GM23338 (cell line): Measurements from ENCODE around the gene SBF1. TPM values are rescaled to one million over a fixed set of nuclear protein-coding genes. Genes with fewer than 3 reads are reported as not detected.
A peak's percentile ranks its signal among the peaks of the same experiment; 100 is the strongest.

Source experiments
- ATAC-seq: fragments of 200-7000 bp; cut with Tn5 transposase; 3 replicates; pipeline ENCODE4 v1.9.1; 2020
- DNase-seq: peaks from one replicate; pipeline ENCODE4 v3.0.0-alpha.2; 2015; ENCODE audit warnings: low spot score
- H2AFZ ChIP-seq: fragments of 200-600 bp; sonication (generic); 2 replicates; pipeline ENCODE4 v1.8.0; 2016; ENCODE audit warnings: antibody characterized with exemption, mild to moderate bottlenecking, moderate library complexity
- H3F3A ChIP-seq: fragments of 200-600 bp; sonication (generic); replicated peaks from 2 replicates; pipeline ENCODE4 v1.8.0; 2017; ENCODE audit warnings: antibody characterized with exemption, mixed run types, low read depth
- H3K27ac ChIP-seq: fragments of 200-600 bp; sonication (generic); 2 replicates; pipeline ENCODE4 v1.6.1; 2016; ENCODE audit warnings: low read depth
- H3K27me3 ChIP-seq: fragments of 200-600 bp; sonication (generic); 2 replicates; pipeline ENCODE4 v1.8.0; 2016; ENCODE audit warnings: mild to moderate bottlenecking, mixed run types, moderate library complexity; ENCODE audit not compliant: insufficient read depth
- H3K36me3 ChIP-seq: fragments of 200-600 bp; sonication (generic); 2 replicates; pipeline ENCODE4 v1.8.0; 2016; ENCODE audit warnings: mild to moderate bottlenecking; ENCODE audit not compliant: insufficient read depth
- H3K4me1 ChIP-seq: fragments of 200-600 bp; sonication (generic); 2 replicates; pipeline ENCODE4 v1.8.0; 2016; ENCODE audit warnings: mild to moderate bottlenecking, moderate library complexity; ENCODE audit not compliant: insufficient read depth
- H3K4me2 ChIP-seq: fragments of 200-600 bp; sonication (generic); 2 replicates; pipeline ENCODE4 v1.7.1; 2017; ENCODE audit warnings: mixed run types
- H3K4me3 ChIP-seq: fragments of 200-600 bp; sonication (generic); 2 replicates; pipeline ENCODE4 v1.6.1; 2016; ENCODE audit warnings: mixed run types
- H3K79me2 ChIP-seq: fragments of 200-600 bp; sonication (generic); replicated peaks from 2 replicates; pipeline ENCODE4 v1.8.0; 2017; ENCODE audit warnings: mild to moderate bottlenecking; ENCODE audit not compliant: insufficient read depth
- H3K9me2 ChIP-seq: fragments of 200-600 bp; sonication (generic); 2 replicates; pipeline ENCODE4 v1.8.0; 2017; ENCODE audit not compliant: insufficient read depth
- H4K20me1 ChIP-seq: fragments of 200-600 bp; sonication (generic); replicated peaks from 2 replicates; pipeline ENCODE4 v1.8.0; 2017; ENCODE audit warnings: mild to moderate bottlenecking; ENCODE audit not compliant: insufficient read depth
- H3K27ac Mint-ChIP-seq: 2 replicates; pipeline ENCODE4 v1.8.0; 2020; ENCODE audit warnings: inconsistent platforms, mild to moderate bottlenecking, moderate library complexity, mixed read lengths
- H3K27me3 Mint-ChIP-seq: 3 replicates; pipeline ENCODE4 v1.8.0; 2022; ENCODE audit warnings: low read depth, mild to moderate bottlenecking, moderate library complexity, mixed read lengths, inconsistent platforms; ENCODE audit not compliant: insufficient read depth, poor library complexity
- H3K36me3 Mint-ChIP-seq: 3 replicates; pipeline ENCODE4 v1.8.0; 2021; ENCODE audit warnings: low read depth, mild to moderate bottlenecking, inconsistent platforms, moderate library complexity, mixed read lengths
- H3K4me1 Mint-ChIP-seq: 3 replicates; pipeline ENCODE4 v1.8.0; 2020; ENCODE audit warnings: mild to moderate bottlenecking, inconsistent platforms, mixed read lengths
- H3K4me3 Mint-ChIP-seq: 3 replicates; pipeline ENCODE4 v1.8.0; 2021; ENCODE audit warnings: moderate library complexity, mild to moderate bottlenecking, inconsistent platforms, mixed read lengths
- H3K9me3 Mint-ChIP-seq: 3 replicates; pipeline ENCODE4 v1.8.0; 2020; ENCODE audit warnings: moderate library complexity, mild to moderate bottlenecking, inconsistent platforms, mixed read lengths
- CREB1 ChIP-seq: fragments of 250-450 bp; sonication (Bioruptor Pico); IDR thresholded peaks from 2 replicates; pipeline ENCODE4 v1.5.0; 2020; ENCODE audit warnings: low read depth, mild to moderate bottlenecking, moderate library complexity
- CTCF ChIP-seq, 2 experiments: fragments of 200-600 bp in 1 of 2; sonication (generic) in 1 of 2; conservative IDR thresholded peaks; 2 replicates each; pipeline versions ENCODE4 v1.5.1 to v1.6.1; 2016 to 2017; ENCODE audit warnings: antibody characterized with exemption in 2 of 2, low read depth in 2 of 2, mild to moderate bottlenecking in 2 of 2, moderate library complexity in 1 of 2
- ETS1 ChIP-seq: IDR thresholded peaks from 2 replicates; pipeline ENCODE4 v1.6.1; 2016; ENCODE audit warnings: antibody characterized with exemption
- EZH2 ChIP-seq: fragments of 200-600 bp; sonication (generic); IDR thresholded peaks from one replicate; pipeline ENCODE4 v1.8.0; 2017; ENCODE audit warnings: antibody characterized with exemption, mild to moderate bottlenecking, low read depth; ENCODE audit not compliant: unreplicated experiment
- EZH2phosphoT487 ChIP-seq: fragments of 200-600 bp; sonication (generic); IDR thresholded peaks from one replicate; pipeline ENCODE4 v1.8.1; 2018; ENCODE audit warnings: antibody characterized with exemption; ENCODE audit not compliant: unreplicated experiment
- JUNB ChIP-seq: IDR thresholded peaks from one replicate; pipeline ENCODE4 v1.6.1; 2016; ENCODE audit warnings: antibody characterized with exemption; ENCODE audit not compliant: unreplicated experiment
- NANOG ChIP-seq: IDR thresholded peaks from 2 replicates; pipeline ENCODE4 v1.6.1; 2016; ENCODE audit warnings: antibody characterized with exemption, borderline replicate concordance
- POLR2AphosphoS5 ChIP-seq: IDR thresholded peaks from 2 replicates; pipeline ENCODE4 v1.6.1; 2016; ENCODE audit warnings: antibody characterized with exemption, low read depth
- REST ChIP-seq: IDR thresholded peaks from one replicate; pipeline ENCODE4 v1.6.1; 2018; ENCODE audit warnings: antibody characterized with exemption; ENCODE audit not compliant: unreplicated experiment
- STAT1 ChIP-seq: IDR thresholded peaks from one replicate; pipeline ENCODE4 v1.6.1; 2016; ENCODE audit warnings: antibody characterized with exemption; ENCODE audit not compliant: unreplicated experiment
- ZNF114 ChIP-seq: fragments of 250-450 bp; sonication (Bioruptor Pico); IDR thresholded peaks from 2 replicates; pipeline ENCODE4 v1.5.0; 2020; ENCODE audit warnings: mild to moderate bottlenecking, moderate library complexity
- ZNF331 ChIP-seq: fragments of 250-450 bp; sonication (Bioruptor Pico); IDR thresholded peaks from 2 replicates; pipeline ENCODE4 v1.5.0; 2020; ENCODE audit warnings: low read depth, mild to moderate bottlenecking, moderate library complexity
- ZNF462 ChIP-seq: fragments of 250-450 bp; sonication (Bioruptor Pico); IDR thresholded peaks from 2 replicates; pipeline ENCODE4 v1.5.0; 2020; ENCODE audit warnings: mild to moderate bottlenecking, moderate library complexity
- polyA plus RNA-seq: library from polyadenylated mRNA; unstranded; fragments of >200 nt; fragmentation: Nextera tagmentation; extraction: Ambion mirVana; gene quantifications from 2 replicates; pipeline ENCODE4 v1.2.1, GENCODE V29; 2016
- total RNA-seq: library from RNA; depleted of rRNA; stranded (reverse); fragments of >200 nt; shearing (Covaris generic); gene quantifications from 2 replicates; pipeline ENCODE4 v1.2.3, GENCODE V29; 2014

The SBF1 gene
- total and polyA plus RNA-seq, 2 experiments from 2014 or later = 26.5 to 85.4 TPM

GRCh38 chr22:50440544-50441249, 34.1 kb downstream of the SBF1 start:
- Histone ChIP-seq H3K4me2 (no peak overlapping the region), H3K9me2 (no peaks in the 10 kb centered on the region), H3K79me2 (no peaks in the 10 kb centered on the region), H3K4me1 (no peaks in the 10 kb centered on the region; the same call in 1 of the 2 replicates), H3K27ac (no peak overlapping the region), H3F3A (peaks cover 5% of the 10 kb centered on the region; the same call in 1 of the 2 replicates), H3K4me3 (no peak overlapping the region), H3K27me3 (no peaks in the 10 kb centered on the region), H4K20me1 (no peaks in the 10 kb centered on the region; the same call in 1 of the 2 replicates), H2AFZ (no peak overlapping the region), H3K36me3 (no peaks in the 10 kb centered on the region)
- H3K4me1 Mint-ChIP-seq = peaks cover 14% of the 10 kb centered on the region
- TF ChIP-seq ZNF114 (no peak), STAT1 (no peak), POLR2AphosphoS5 (no peak), ZNF462 (CRISPR knock-in tag) (no peak), EZH2phosphoT487 (no peak), CREB1 (no peak), EZH2 (no peak), ETS1 (no peak), NANOG (no peak), CTCF (conservative IDR thresholded peaks at IDR 0.05; ENCODE audit: low read depth in 2 of 2) (no peak), REST (no peak), JUNB (no peak), ZNF331 (no peak)
- peaks cover 21% of the 10 kb centered on the region for H3K27me3 Mint-ChIP-seq
- no peak overlapping the region for H3K27ac Mint-ChIP-seq
- H3K4me3 Mint-ChIP-seq = no peak overlapping the region
- DNase-seq (no peak), ATAC-seq (peak; percentile 7; the same call in 2 of the 3 replicates)
- H3K9me3 Mint-ChIP-seq = no peaks in the 10 kb centered on the region
- H3K36me3 Mint-ChIP-seq = 0 out of 3 replicates have a peak, but pooled peaks cover 2% of the 10 kb centered on the region
